GM19463 (cell line): ENCODE results near the gene DISC1.
"Not testable (repeated sequence)": the region's sequence is repeated elsewhere in the genome, so short reads cannot be mapped to it uniquely, and the experiment has no call there.

Experiments
- ATAC-seq: cut with Tn5 transposase; IDR thresholded peaks from one replicate; pipeline ENCODE4 v1.9.1; 2021; ENCODE audit warnings: mild to moderate bottlenecking, moderate library complexity; ENCODE audit not compliant: unreplicated experiment

The DISC1 gene

GRCh38 chr1:231666937-231667608, 40.5 kb downstream of the DISC1 start:
- no peak for ATAC-seq

DNA sequence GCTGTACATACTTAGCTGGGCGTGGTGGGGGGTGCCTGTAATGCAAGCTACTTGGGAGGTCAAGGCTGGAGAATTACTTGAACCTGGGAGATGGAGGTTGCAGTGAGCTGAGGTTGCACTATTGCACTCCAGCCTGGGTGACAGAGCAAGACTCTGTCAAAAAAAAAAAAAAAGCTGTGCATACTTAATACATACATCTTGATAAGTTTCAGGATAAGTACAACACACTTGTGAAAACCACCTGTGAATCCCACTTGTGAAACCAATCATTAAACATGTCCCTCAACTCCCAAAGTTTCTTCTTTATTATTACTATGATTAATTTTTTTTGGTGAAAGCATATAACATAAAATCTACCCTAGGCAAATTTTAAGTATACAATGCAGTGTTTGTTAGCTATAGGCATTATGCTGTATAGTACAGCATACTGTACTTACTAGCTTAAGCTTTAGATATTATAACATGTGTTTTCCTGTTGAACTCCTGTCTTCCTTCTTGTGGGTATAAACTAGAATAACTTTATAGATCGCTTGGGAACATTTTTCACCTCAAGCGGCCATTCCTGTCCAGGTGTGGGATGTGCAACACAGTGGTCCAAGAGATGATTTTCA, 41.4 kb downstream of the DISC1 start:
- no peak for ATAC-seq

DNA sequence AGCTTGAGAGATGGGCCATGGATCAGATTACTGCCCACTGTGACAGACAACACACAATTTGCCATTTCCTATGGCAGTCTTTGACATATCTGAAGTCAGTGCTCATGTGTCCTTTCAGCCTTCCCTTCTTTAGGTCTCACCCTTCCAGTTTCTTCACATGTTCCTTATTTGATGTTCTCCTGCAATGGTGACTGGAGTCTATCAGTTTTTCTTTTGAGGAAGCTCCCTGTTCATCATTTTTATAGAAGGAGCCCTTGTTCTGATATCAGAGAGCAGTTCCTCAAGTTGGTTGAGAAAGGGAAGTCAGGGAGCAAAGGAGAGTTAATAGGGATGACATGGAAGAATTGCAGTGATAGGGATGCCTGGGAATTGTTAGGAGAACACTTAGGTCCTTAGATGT, 42.2 kb downstream of the DISC1 start:
- no peak for ATAC-seq

GRCh38 chr1:231669864-231670621, 43.5 kb downstream of the DISC1 start:
- not testable (repeated sequence) for ATAC-seq

DNA sequence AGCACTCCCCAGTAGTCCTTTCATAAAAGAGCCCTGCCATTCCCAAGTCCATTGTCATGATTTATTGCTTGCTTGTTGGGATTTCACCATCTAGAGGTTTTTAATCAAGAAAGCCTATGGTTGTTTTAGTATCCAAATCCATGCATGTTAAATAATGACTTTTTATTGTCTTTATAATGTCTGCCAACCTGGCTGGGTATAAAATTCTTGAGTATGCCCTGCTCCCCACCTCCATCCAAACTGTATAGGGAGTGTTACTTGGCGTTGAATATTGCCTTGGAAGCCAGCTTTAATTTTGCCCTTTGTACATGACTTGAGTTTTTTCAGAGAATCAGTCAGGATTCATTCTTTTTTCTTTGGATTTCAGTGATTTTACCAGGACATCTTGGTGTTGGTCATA, 44.2 kb downstream of the DISC1 start:
- ATAC-seq, result no peak

DNA sequence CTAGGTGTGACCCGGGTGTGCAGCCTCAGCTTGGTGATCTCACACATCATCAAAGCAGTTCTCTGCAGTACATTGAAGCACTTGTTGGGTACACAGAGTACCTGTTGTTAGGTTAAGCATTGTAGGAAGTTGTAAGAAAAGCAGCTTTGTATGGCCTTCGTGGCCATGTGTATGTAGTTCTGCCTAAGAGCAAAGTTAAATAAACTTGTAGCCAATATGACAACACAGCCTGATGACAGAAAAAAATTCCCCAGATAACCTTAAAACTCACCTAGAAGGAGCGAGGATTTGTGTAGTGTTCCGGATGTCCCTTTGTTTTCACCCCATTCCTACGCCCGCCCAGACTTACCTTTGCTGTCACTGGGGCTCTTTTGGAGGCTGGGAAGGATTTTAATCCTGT, 48.0 kb downstream of the DISC1 start:
- ATAC-seq, result no peak

- ATAC-seq, result no peak
Measured at GRCh38 chr1:231676487-231676886, 49.9 kb downstream of the DISC1 start.

GRCh38 chr1:231677442-231677841, 50.9 kb downstream of the DISC1 start:
- no peak for ATAC-seq

- ATAC-seq, result no peak
Measured at GRCh38 chr1:231678011-231678432, 51.4 kb downstream of the DISC1 start.

DNA sequence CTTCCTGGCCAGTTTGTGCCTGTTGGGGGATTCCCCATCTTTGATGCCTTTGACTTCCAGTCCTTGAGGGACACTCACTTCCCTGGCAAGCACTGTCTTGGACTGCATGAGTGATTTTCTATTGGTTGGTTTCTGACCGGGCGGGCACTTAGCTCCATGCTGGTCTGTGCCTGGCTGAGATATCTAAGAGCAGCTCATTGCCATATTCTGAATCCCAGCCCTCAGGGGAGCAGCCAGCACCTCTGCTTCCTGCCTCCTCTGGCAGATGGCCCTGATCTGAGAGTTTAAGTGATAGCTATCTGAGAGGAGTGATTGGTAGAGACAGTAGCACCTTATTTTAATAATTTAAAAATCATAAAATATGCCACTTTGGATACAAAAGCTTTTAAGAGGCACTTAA, 52.5 kb downstream of the DISC1 start:
- ATAC-seq, result no peak

DNA sequence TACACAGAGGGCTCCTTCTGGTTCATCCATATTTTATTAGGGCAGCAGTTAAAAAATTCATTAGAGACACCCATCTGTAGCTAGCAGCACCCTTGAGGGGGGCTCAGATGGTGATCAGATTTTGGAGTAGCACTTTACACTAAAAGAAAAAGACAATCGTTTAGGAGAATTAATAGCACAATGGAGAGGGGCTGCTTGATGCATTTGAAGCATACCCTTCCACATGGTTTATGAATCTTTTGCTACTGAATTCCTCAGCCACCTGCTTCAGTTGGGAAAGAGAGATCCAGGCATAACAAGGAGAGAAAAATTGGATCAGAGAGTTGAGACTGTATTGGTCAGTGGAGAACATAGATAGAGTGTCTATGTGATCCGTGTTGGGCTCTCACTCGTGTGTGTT, 54.4 kb downstream of the DISC1 start:
- no peak for ATAC-seq

- ATAC-seq, result no peak
Measured at GRCh38 chr1:231682779-231683178, 56.2 kb downstream of the DISC1 start.

GRCh38 chr1:231683439-231684165, 57.0 kb downstream of the DISC1 start:
- no peak for ATAC-seq

GRCh38 chr1:231684356-231685244, 58.0 kb downstream of the DISC1 start:
- no peak for ATAC-seq

- no peak for ATAC-seq
Measured at GRCh38 chr1:231686384-231686783, 59.8 kb downstream of the DISC1 start.

DNA sequence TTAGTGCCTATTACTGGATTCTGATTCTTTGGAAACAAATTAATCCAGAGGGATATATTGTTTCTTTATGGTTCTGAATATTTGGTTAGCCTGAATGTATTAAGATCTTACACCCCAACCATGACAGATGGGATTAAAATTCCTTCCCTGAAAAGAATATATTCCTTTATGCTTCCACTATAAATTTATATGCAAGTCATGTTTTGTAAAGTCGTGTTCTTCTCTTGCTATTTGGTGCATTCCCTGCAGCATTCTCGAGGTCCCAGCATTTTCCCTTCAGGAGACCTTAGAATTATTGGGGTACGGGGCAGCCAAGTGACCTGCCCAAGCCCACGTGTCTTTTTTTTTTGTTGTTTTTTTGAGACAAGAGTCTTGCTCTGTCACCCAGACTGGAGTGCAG, 62.4 kb downstream of the DISC1 start:
- no peak for ATAC-seq

- ATAC-seq, result no peak
Measured at GRCh38 chr1:231690059-231690458, 63.5 kb downstream of the DISC1 start.

DNA sequence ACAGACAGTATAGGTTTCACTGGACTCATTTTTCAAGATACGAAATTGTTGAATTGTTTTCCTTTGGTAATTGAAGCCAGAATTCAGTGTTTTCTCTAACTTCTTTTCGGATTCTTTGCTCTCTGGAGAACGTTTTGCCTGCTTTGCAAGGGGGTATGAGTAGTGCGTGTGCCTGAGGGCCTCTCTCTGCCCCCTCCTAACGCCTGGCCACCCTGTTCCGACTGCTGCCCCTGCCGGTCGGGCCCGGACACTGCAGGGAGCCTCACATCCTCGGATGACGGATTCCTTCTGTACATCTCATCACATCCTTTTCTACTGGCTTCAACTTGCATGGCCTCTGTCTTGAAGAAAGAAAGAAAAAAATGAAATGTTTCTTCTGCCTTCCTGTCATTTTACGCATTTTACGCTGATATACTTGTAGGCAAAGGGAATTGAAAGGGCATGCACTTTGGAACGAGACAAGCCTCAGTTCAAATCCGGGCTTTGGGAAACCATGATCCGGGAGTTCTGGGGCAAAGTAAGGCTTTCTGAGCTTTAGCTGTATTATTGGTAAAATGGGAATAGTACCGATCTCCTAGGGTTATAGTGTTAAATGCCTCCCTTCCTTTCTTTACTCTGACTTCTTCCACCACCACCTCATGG, 65.1 kb downstream of the DISC1 start:
- no peak for ATAC-seq

DNA sequence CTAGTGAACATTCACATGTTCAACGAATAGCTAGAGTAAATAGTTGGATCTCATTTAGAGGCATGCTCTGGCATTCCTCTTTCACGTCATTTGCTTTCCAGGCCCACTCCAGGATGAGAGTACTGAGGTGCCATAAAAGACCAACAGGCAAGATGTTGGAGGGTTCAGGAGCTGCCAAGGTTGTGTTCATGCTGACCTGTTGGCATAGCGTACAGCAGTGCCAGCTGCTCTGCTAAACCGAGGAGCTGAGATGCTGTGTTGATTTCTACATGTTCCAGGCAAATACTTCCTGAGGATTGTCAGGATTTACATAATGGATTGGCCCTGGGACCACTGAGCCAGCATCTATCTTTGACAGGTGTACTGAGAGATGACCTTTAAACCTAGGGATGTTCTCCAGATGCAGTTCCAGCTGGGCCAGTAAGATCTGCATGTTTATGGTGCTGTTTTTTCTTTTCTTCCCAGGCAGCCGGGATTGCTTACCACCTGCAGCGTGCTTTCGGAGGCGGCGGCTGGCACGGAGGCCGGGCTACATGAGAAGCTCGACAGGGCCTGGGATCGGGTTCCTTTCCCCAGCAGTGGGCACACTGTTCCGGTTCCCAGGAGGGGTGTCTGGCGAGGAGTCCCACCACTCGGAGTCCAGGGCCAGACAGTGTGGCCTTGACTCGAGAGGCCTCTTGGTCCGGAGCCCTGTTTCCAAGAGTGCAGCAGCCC, 66.9 kb downstream of the DISC1 start:
- no peak for ATAC-seq
